Naive thymus-derived CD4-positive, alpha-beta T cell (primary cell): ENCODE measurements around the gene ETV6. TPM values are rescaled to one million over a fixed set of nuclear protein-coding genes. Genes with fewer than 3 reads are reported as not detected.

Experiments
- ATAC-seq: fragments of 150-1000 bp; cut with Tn5 transposase; 2 replicates; pipeline ENCODE4 v1.10.0; 2021; ENCODE audit warnings: mild to moderate bottlenecking, moderate library complexity
- CTCF ChIA-PET: fragments of 350-600 bp; sonication (Branson Sonifier 250); formaldehyde crosslinking; loops from one replicate; lab custom pipeline; 2021; ENCODE audit warnings: antibody characterized with exemption; lab: Charles Lee
- POLR2A ChIA-PET: fragments of 350-600 bp; sonication (Branson Sonifier 250); formaldehyde crosslinking; loops from one replicate; lab custom pipeline; 2021; ENCODE audit warnings: antibody characterized with exemption, inconsistent platforms; lab: Charles Lee
- DNase-seq, 9 donors: peaks; one replicate each; pipeline versions ENCODE4 v3.0.0 to v3.0.0-alpha.2; 2020 to 2022; ENCODE audit warnings: mixed read lengths in 1 of 9
- H3K27ac ChIP-seq: one replicate; pipeline ENCODE4 v1.7.0; 2013; ENCODE audit warnings: mild to moderate bottlenecking, low read depth, low read length, moderate library complexity
- H3K27me3 ChIP-seq, 2 donors: one replicate each; pipeline ENCODE4 v1.7.0; 2013; ENCODE audit warnings: low read length in 2 of 2, mild to moderate bottlenecking in 2 of 2, moderate library complexity in 2 of 2; ENCODE audit not compliant: control insufficient read depth in 2 of 2, insufficient read depth in 2 of 2
- H3K36me3 ChIP-seq, 3 experiments: 1 replicate in 2 of 3; 2 replicates in 1 of 3; pipeline ENCODE4 v1.7.0; 2013; ENCODE audit warnings: low read length in 3 of 3, mild to moderate bottlenecking in 3 of 3, moderate library complexity in 1 of 3; ENCODE audit not compliant: insufficient read depth in 3 of 3, control insufficient read depth in 2 of 3
- H3K4me1 ChIP-seq, 2 donors: one replicate each; pipeline ENCODE4 v1.7.0; 2013; ENCODE audit warnings: low read length in 2 of 2, mild to moderate bottlenecking in 2 of 2, moderate library complexity in 1 of 2; ENCODE audit not compliant: control insufficient read depth in 2 of 2, insufficient read depth in 2 of 2
- H3K4me3 ChIP-seq: 2 replicates; pipeline ENCODE4 v1.7.0; 2013; ENCODE audit warnings: mild to moderate bottlenecking, low read length
- H3K9me3 ChIP-seq, 3 experiments: 1 replicate in 2 of 3; 2 replicates in 1 of 3; pipeline ENCODE4 v1.7.0; 2013; ENCODE audit warnings: low read length in 3 of 3; ENCODE audit not compliant: control insufficient read depth in 2 of 3
- H3K27ac Mint-ChIP-seq, 9 donors: one replicate each; pipeline ENCODE4 v1.8.0; 2020 to 2022; ENCODE audit warnings: mixed read lengths in 9 of 9, mild to moderate bottlenecking in 8 of 9, moderate library complexity in 5 of 9, inconsistent platforms in 2 of 9
- H3K27me3 Mint-ChIP-seq, 5 donors: one replicate each; pipeline ENCODE4 v1.8.0; 2021 to 2022; ENCODE audit warnings: mixed read lengths in 5 of 5, mild to moderate bottlenecking in 1 of 5
- H3K36me3 Mint-ChIP-seq, 5 donors: one replicate each; pipeline ENCODE4 v1.8.0; 2020 to 2022; ENCODE audit warnings: mixed read lengths in 5 of 5, mild to moderate bottlenecking in 3 of 5, inconsistent platforms in 1 of 5
- H3K4me1 Mint-ChIP-seq, 7 donors: one replicate each; pipeline ENCODE4 v1.8.0; 2020 to 2022; ENCODE audit warnings: mixed read lengths in 7 of 7, mild to moderate bottlenecking in 3 of 7, inconsistent platforms in 1 of 7
- H3K4me3 Mint-ChIP-seq, 10 donors: one replicate each; pipeline ENCODE4 v1.8.0; 2020 to 2022; ENCODE audit warnings: mild to moderate bottlenecking in 10 of 10, mixed read lengths in 10 of 10, moderate library complexity in 6 of 10, inconsistent platforms in 2 of 10
- H3K9me3 Mint-ChIP-seq, 11 donors: one replicate each; pipeline ENCODE4 v1.8.0; 2020 to 2022; ENCODE audit warnings: mixed read lengths in 11 of 11, mild to moderate bottlenecking in 4 of 11, inconsistent platforms in 1 of 11, moderate library complexity in 1 of 11
- intact Hi-C, 2 donors: fragments of 100-400 bp; cut with micrococcal nuclease; formaldehyde crosslinking; loops; one replicate each; pipeline ENCODE4 v1.15.1; 2023
- polyA plus RNA-seq, 2 donors: library from polyadenylated mRNA; unstranded; fragments of 300-500 nt; fragmentation: Illumina TruSeq; gene quantifications; one replicate each; pipeline ENCODE4 v1.2.3, GENCODE V29; 2021
- total RNA-seq, 6 experiments: library from RNA in 5 of 6; stranded (reverse) in 5 of 6; gene quantifications; 1 replicate in 5 of 6; 2 replicates in 1 of 6; pipeline ENCODE4 v1.2.3 and lab custom pipeline; 2021 to 2026

ETV6 gene
- total and polyA plus RNA-seq, 7 experiments from 2014 or later = 2.2 to 70.3 (median 25.3) TPM

GRCh38 chr12:11861155-11861863 is 211.8 kb downstream of the ETV6 start:
- ChIA-PET POLR2A (no interaction called here), CTCF (no interaction called here)
- Histone ChIP-seq H3K4me3 (no peak overlapping the region), H3K27ac (no peak overlapping the region), H3K36me3 (peaks cover 0 to 20% (median 0%) of the 10 kb centered on the region in 3 experiments), H3K4me1 (no peaks in the 10 kb centered on the region), H3K9me3 (peaks cover 0 to 6% (median 1%) of the 10 kb centered on the region in 3 experiments), H3K27me3 (no peaks in the 10 kb centered on the region)
- Mint-ChIP-seq H3K9me3 (peaks cover 0 to 27% (median 11%) of the 10 kb centered on the region in 11 donors), H3K27ac (peak overlapping the region in 3 of 9 donors; percentile 11 to 67 (median 43)), H3K36me3 (peaks cover 24 to 86% (median 83%) of the 10 kb centered on the region in 5 donors), H3K27me3 (no peaks in the 10 kb centered on the region), H3K4me3 (no peak overlapping the region), H3K4me1 (peaks cover 0 to 48% (median 3%) of the 10 kb centered on the region in 7 donors)
- ATAC-seq (no peak), DNase-seq (no peak)
- intact Hi-C loops = no loop called here

- H3K9me3 Mint-ChIP-seq = peaks cover 0 to 33% (median 13%) of the 10 kb centered on the region in 11 donors
- DNase-seq (no peak), ATAC-seq (no peak)
- H3K4me1 Mint-ChIP-seq = peaks cover 0 to 43% (median 3%) of the 10 kb centered on the region in 7 donors
- Histone ChIP-seq H3K27me3 (no peaks in the 10 kb centered on the region), H3K9me3 (peaks cover 0 to 8% (median 4%) of the 10 kb centered on the region in 3 experiments), H3K4me3 (no peak overlapping the region), H3K36me3 (peaks cover 0 to 15% (median 0%) of the 10 kb centered on the region in 3 experiments), H3K4me1 (no peaks in the 10 kb centered on the region), H3K27ac (no peak overlapping the region)
- intact Hi-C loops = loop anchor here in 1 of 2 donors (2.0 kb wide), 1 partner anchor 15 kb away; no protein-coding TSS in a partner anchor
- ChIA-PET CTCF (no interaction called here), POLR2A (no interaction called here)
- peak overlapping the region in 3 of 9 donors; percentile 43 to 66 (median 63) for H3K27ac Mint-ChIP-seq
- no peaks in the 10 kb centered on the region for H3K27me3 Mint-ChIP-seq
- peaks cover 24 to 87% (median 84%) of the 10 kb centered on the region in 5 donors for H3K36me3 Mint-ChIP-seq
- no peak overlapping the region for H3K4me3 Mint-ChIP-seq
Measured at GRCh38 chr12:11861864-11862600, 212.6 kb downstream of the ETV6 start.

- peaks cover 0 to 43% (median 3%) of the 10 kb centered on the region in 7 donors for H3K4me1 Mint-ChIP-seq
- peaks cover 24 to 93% (median 87%) of the 10 kb centered on the region in 5 donors for H3K36me3 Mint-ChIP-seq
Measured at GRCh38 chr12:11862798-11863197, 213.3 kb downstream of the ETV6 start.

GRCh38 chr12:11863478-11863906 is 214.0 kb downstream of the ETV6 start:
- peaks cover 0 to 36% (median 13%) of the 10 kb centered on the region in 11 donors for H3K9me3 Mint-ChIP-seq
- POLR2A ChIA-PET = no interaction called here
- peaks cover 22 to 89% (median 84%) of the 10 kb centered on the region in 5 donors for H3K36me3 Mint-ChIP-seq
- H3K4me3 Mint-ChIP-seq = no peak overlapping the region
- H3K27me3 ChIP-seq = no peaks in the 10 kb centered on the region
- H3K27ac ChIP-seq = no peak overlapping the region
- H3K9me3 ChIP-seq = peaks cover 0 to 8% (median 4%) of the 10 kb centered on the region in 3 experiments
- CTCF ChIA-PET = no interaction called here
- intact Hi-C loops = loop anchor here in 1 of 2 donors (2.0 kb wide), 1 partner anchor 13 kb away; no protein-coding TSS in a partner anchor
- DNase-seq = no peak
- H3K36me3 ChIP-seq = peaks cover 0 to 20% (median 0%) of the 10 kb centered on the region in 3 experiments
- H3K4me1 Mint-ChIP-seq = peaks cover 0 to 46% (median 3%) of the 10 kb centered on the region in 7 donors
- H3K27me3 Mint-ChIP-seq = no peaks in the 10 kb centered on the region
- no peaks in the 10 kb centered on the region for H3K4me1 ChIP-seq
- H3K4me3 ChIP-seq = no peak overlapping the region
- peak overlapping the region in 2 of 9 donors; percentile 14 to 77 for H3K27ac Mint-ChIP-seq
- no peak for ATAC-seq

More at GRCh38 chr12:11862798-11863197, 213.3 kb downstream of the ETV6 start:
- ChIA-PET CTCF (no interaction called here), POLR2A (no interaction called here)
- DNase-seq (no peak), ATAC-seq (no peak)
- Mint-ChIP-seq H3K27me3 (no peaks in the 10 kb centered on the region), H3K27ac (peak overlapping the region in 1 of 9 donors; percentile 66), H3K4me3 (no peak overlapping the region), H3K9me3 (peaks cover 0 to 36% (median 13%) of the 10 kb centered on the region in 11 donors)
- H3K27me3 ChIP-seq = no peaks in the 10 kb centered on the region
- intact Hi-C loops = loop anchor here in 1 of 2 donors (2.0 kb wide), 1 partner anchor 14 kb away; no protein-coding TSS in a partner anchor
- peaks cover 0 to 8% (median 4%) of the 10 kb centered on the region in 3 experiments for H3K9me3 ChIP-seq
- H3K4me3 ChIP-seq = no peak overlapping the region
- H3K27ac ChIP-seq = no peak overlapping the region
- no peaks in the 10 kb centered on the region for H3K4me1 ChIP-seq
- peaks cover 0 to 17% (median 0%) of the 10 kb centered on the region in 3 experiments for H3K36me3 ChIP-seq

GRCh38 chr12:11863988-11864387 is 214.5 kb downstream of the ETV6 start:
- ATAC-seq (no peak), DNase-seq (no peak)
- ChIA-PET POLR2A (interaction anchor here (0.7 kb wide), 1 partner anchor 63 kb away, joined by 3 read pairs; no protein-coding TSS in a partner anchor), CTCF (no interaction called here)
- peaks cover 20 to 85% (median 80%) of the 10 kb centered on the region in 5 donors for H3K36me3 Mint-ChIP-seq
- H3K27me3 Mint-ChIP-seq = no peaks in the 10 kb centered on the region
- peak overlapping the region in 1 of 9 donors; percentile 51 for H3K27ac Mint-ChIP-seq
- H3K27ac ChIP-seq = no peak overlapping the region
- H3K4me3 Mint-ChIP-seq = no peak overlapping the region
- H3K4me3 ChIP-seq = no peak overlapping the region
- H3K36me3 ChIP-seq = peaks cover 0 to 20% (median 0%) of the 10 kb centered on the region in 3 experiments
- peaks cover 0 to 8% (median 4%) of the 10 kb centered on the region in 3 experiments for H3K9me3 ChIP-seq
- intact Hi-C loops = loop anchor here in 1 of 2 donors (2.0 kb wide), 1 partner anchor 13 kb away; no protein-coding TSS in a partner anchor
- H3K27me3 ChIP-seq = no peaks in the 10 kb centered on the region
- H3K9me3 Mint-ChIP-seq = peaks cover 0 to 36% (median 13%) of the 10 kb centered on the region in 11 donors
- H3K4me1 ChIP-seq = no peaks in the 10 kb centered on the region
- H3K4me1 Mint-ChIP-seq = peaks cover 0 to 42% (median 3%) of the 10 kb centered on the region in 7 donors

GRCh38 chr12:11865824-11866223 is 216.3 kb downstream of the ETV6 start:
- no peak for ATAC-seq
- Mint-ChIP-seq H3K4me3 (no peak overlapping the region), H3K27ac (no peak overlapping the region), H3K4me1 (peaks cover 0 to 34% (median 3%) of the 10 kb centered on the region in 7 donors), H3K36me3 (peaks cover 34 to 88% (median 84%) of the 10 kb centered on the region in 5 donors), H3K27me3 (no peaks in the 10 kb centered on the region), H3K9me3 (peaks cover 0 to 36% (median 13%) of the 10 kb centered on the region in 11 donors)
- Histone ChIP-seq H3K27me3 (no peaks in the 10 kb centered on the region), H3K27ac (no peak overlapping the region), H3K4me1 (no peaks in the 10 kb centered on the region), H3K36me3 (peaks cover 0 to 29% (median 0%) of the 10 kb centered on the region in 3 experiments), H3K4me3 (no peak overlapping the region), H3K9me3 (peaks cover 0 to 8% (median 4%) of the 10 kb centered on the region in 3 experiments)
- no peak for DNase-seq
- ChIA-PET CTCF (no interaction called here), POLR2A (no interaction called here)
- intact Hi-C loops = no loop called here
